ENCODE data around the gene IPO13. TPM values are rescaled to one million over a fixed set of nuclear protein-coding genes. Genes with fewer than 3 reads are reported as not detected.

IPO13 gene
- total RNA-seq, 1 donor from 2014 or later, result 6.2 TPM

GRCh38 chr1:43953361-43953760 lies 6.6 kb downstream of the IPO13 start:
- intact Hi-C loops (cut with DNase I), result no loop called here
- H3K27ac ChIP-seq, result no peak overlapping the region
- peaks cover 24 to 34% of the 10 kb centered on the region in 2 donors for H3K36me3 ChIP-seq
- H3K27me3 ChIP-seq, result no peaks in the 10 kb centered on the region
- no peak for DNase-seq (ENCODE audit: low spot score in 2 of 2)
- no peak overlapping the region for H3K4me3 ChIP-seq
- no peaks in the 10 kb centered on the region for H3K9me3 ChIP-seq
- no peak for TF ChIP-seq CTCF (IDR thresholded peaks at IDR 0.05)
- peaks cover 3 to 4% of the 10 kb centered on the region in 2 donors for H3K4me1 ChIP-seq

GRCh38 chr1:43954036-43954435 lies 7.3 kb downstream of the IPO13 start:
- no peak overlapping the region for H3K4me3 ChIP-seq
- H3K4me1 ChIP-seq, result no peaks in the 10 kb centered on the region
- peaks cover 30 to 40% of the 10 kb centered on the region in 2 donors for H3K36me3 ChIP-seq
- no peak overlapping the region for H3K27ac ChIP-seq
- no peaks in the 10 kb centered on the region for H3K9me3 ChIP-seq
- no peaks in the 10 kb centered on the region for H3K27me3 ChIP-seq
- no peak for DNase-seq (ENCODE audit: low spot score in 2 of 2)
- intact Hi-C loops (cut with DNase I), result no loop called here
- TF ChIP-seq CTCF (IDR thresholded peaks at IDR 0.05), result no peak

GRCh38 chr1:43956234-43956633 lies 9.5 kb downstream of the IPO13 start:
- Histone ChIP-seq H3K4me1 (no peaks in the 10 kb centered on the region), H3K36me3 (peaks cover 40 to 52% of the 10 kb centered on the region in 2 donors), H3K27me3 (no peaks in the 10 kb centered on the region), H3K4me3 (no peak overlapping the region), H3K9me3 (no peaks in the 10 kb centered on the region), H3K27ac (no peak overlapping the region)
- intact Hi-C loops (cut with DNase I), result no loop called here
- TF ChIP-seq CTCF (IDR thresholded peaks at IDR 0.05), result no peak
- no peak for DNase-seq (ENCODE audit: low spot score in 2 of 2)

GRCh38 chr1:43957407-43958040 lies 10.8 kb downstream of the IPO13 start:
- no peak for TF ChIP-seq CTCF (IDR thresholded peaks at IDR 0.05)
- Histone ChIP-seq H3K9me3 (no peaks in the 10 kb centered on the region), H3K27me3 (no peaks in the 10 kb centered on the region), H3K4me1 (no peaks in the 10 kb centered on the region), H3K27ac (no peak overlapping the region), H3K4me3 (no peak overlapping the region), H3K36me3 (peaks cover 53 to 63% of the 10 kb centered on the region in 2 donors)
- no peak for DNase-seq (ENCODE audit: low spot score in 2 of 2)
- intact Hi-C loops (cut with DNase I), result no loop called here

- Histone ChIP-seq H3K27ac (no peak overlapping the region), H3K4me1 (no peaks in the 10 kb centered on the region), H3K4me3 (no peak overlapping the region), H3K27me3 (no peaks in the 10 kb centered on the region), H3K9me3 (no peaks in the 10 kb centered on the region), H3K36me3 (peaks cover 54 to 69% of the 10 kb centered on the region in 2 donors)
- DNase-seq (ENCODE audit: low spot score in 2 of 2), result no peak
- intact Hi-C loops (cut with DNase I), result no loop called here
- TF ChIP-seq CTCF (IDR thresholded peaks at IDR 0.05), result no peak
Observed at GRCh38 chr1:43958351-43959255, 11.9 kb downstream of the IPO13 start.

Data from ascending aorta (tissue), 2 donors.